H1 (cell line): ENCODE measurements around the gene CDC5L. TPM values are rescaled to one million over a fixed set of nuclear protein-coding genes. Genes with fewer than 3 reads are reported as not detected.

Experiments used
- CTCF ChIA-PET: fragments of 300-600 bp; sonication (Branson Sonifier 250); formaldehyde crosslinking; loops from one replicate; lab custom pipeline; 2021; ENCODE audit not compliant: partially characterized antibody; lab: Charles Lee
- POLR2A ChIA-PET: fragments of 300-600 bp; sonication (Branson Sonifier 250); formaldehyde crosslinking; loops from one replicate; lab custom pipeline; 2021; ENCODE audit warnings: inconsistent platforms; ENCODE audit not compliant: partially characterized antibody; lab: Charles Lee
- DNase-seq, 2 experiments: peaks; one replicate each; pipeline versions ENCODE4 v3.0.0 to v3.0.0-alpha.2; 2010 to 2022; ENCODE audit warnings: low spot score in 2 of 2, low read depth in 1 of 2, mixed read lengths in 1 of 2
- FAIRE-seq: peaks from 2 replicates; lab custom pipeline; 2011; peaks lifted over from hg19 to GRCh38; lab: Jason Lieb, UNC
- H2AFZ ChIP-seq: 2 replicates; pipeline ENCODE4 v1.8.1; 2012; ENCODE audit warnings: low read length, inconsistent platforms
- H2AK5ac ChIP-seq: 2 replicates; pipeline ENCODE4 v1.6.1; 2013; ENCODE audit warnings: low read depth, low read length
- H2BK120ac ChIP-seq: replicated peaks from 2 replicates; pipeline ENCODE3; 2013; ENCODE audit warnings: low read depth, low read length, inconsistent platforms
- H2BK12ac ChIP-seq: 2 replicates; pipeline ENCODE4 v1.6.1; 2013; ENCODE audit warnings: low read depth, low read length
- H2BK15ac ChIP-seq: 2 replicates; pipeline ENCODE4 v1.6.1; 2013; ENCODE audit warnings: low read length
- H2BK20ac ChIP-seq: 2 replicates; pipeline ENCODE4 v1.6.1; 2013; ENCODE audit warnings: low read length
- H2BK5ac ChIP-seq: 2 replicates; pipeline ENCODE4 v1.6.1; 2013; ENCODE audit warnings: low read depth, low read length
- H3K14ac ChIP-seq: 2 replicates; pipeline ENCODE4 v1.6.1; 2013; ENCODE audit warnings: inconsistent platforms; ENCODE audit not compliant: insufficient read length
- H3K18ac ChIP-seq: 2 replicates; pipeline ENCODE4 v1.6.1; 2013; ENCODE audit warnings: low read length; ENCODE audit errors: extremely low read depth
- H3K23ac ChIP-seq: 2 replicates; pipeline ENCODE4 v1.6.1; 2013; ENCODE audit warnings: inconsistent platforms; ENCODE audit not compliant: insufficient read length
- H3K23me2 ChIP-seq: 2 replicates; pipeline ENCODE4 v1.6.1; 2013; ENCODE audit warnings: low read depth, low read length
- H3K27ac ChIP-seq: 2 replicates; pipeline ENCODE4 v1.6.1; 2011; ENCODE audit warnings: low read depth, low read length, inconsistent platforms
- H3K27me3 ChIP-seq, 4 experiments: replicated peaks in 1 of 4; 1 replicate in 1 of 4; 2 replicates in 3 of 4; pipeline versions ENCODE4 v1.6.1 to v1.8.1; 2011 to 2013; ENCODE audit warnings: low read length in 3 of 4, mild to moderate bottlenecking in 3 of 4, inconsistent platforms in 2 of 4, mixed read lengths in 2 of 4, moderate library complexity in 1 of 4; ENCODE audit not compliant: control insufficient read depth in 3 of 4, insufficient read depth in 3 of 4; ENCODE audit errors: extremely low read depth in 1 of 4
- H3K36me3 ChIP-seq, 4 experiments: 2 replicates each; pipeline versions ENCODE4 v1.6.1 to v1.8.1; 2011 to 2013; ENCODE audit warnings: mild to moderate bottlenecking in 4 of 4, low read length in 3 of 4, moderate library complexity in 2 of 4, control low read depth in 1 of 4, inconsistent platforms in 1 of 4; ENCODE audit not compliant: insufficient read depth in 4 of 4, control insufficient read depth in 2 of 4
- H3K4ac ChIP-seq: replicated peaks from 2 replicates; pipeline ENCODE3; 2013; ENCODE audit warnings: low read length, low read depth, mixed read lengths, inconsistent platforms; ENCODE audit not compliant: insufficient read length
- H3K4me1 ChIP-seq, 4 experiments: replicated peaks in 1 of 4; 1 replicate in 1 of 4; 2 replicates in 3 of 4; pipeline versions ENCODE4 v1.6.1 to v1.8.1; 2011 to 2013; ENCODE audit warnings: low read length in 3 of 4, inconsistent platforms in 2 of 4, mixed read lengths in 1 of 4; ENCODE audit not compliant: insufficient read depth in 4 of 4, control insufficient read depth in 3 of 4
- H3K4me2 ChIP-seq, 2 experiments: 2 replicates each; pipeline versions ENCODE4 v1.6.1 to v1.8.1; 2011 to 2013; ENCODE audit warnings: low read depth in 2 of 2, low read length in 2 of 2, control low read depth in 1 of 2, inconsistent platforms in 1 of 2, mild to moderate bottlenecking in 1 of 2; ENCODE audit not compliant: insufficient read depth in 1 of 2
- H3K4me3 ChIP-seq, 4 experiments: fragments of 200-600, 300-600 bp in 1 of 4; sonication (generic), shearing (Covaris generic), sonication (Bioruptor Twin) in 1 of 4; 2 replicates each; pipeline versions ENCODE4 v1.5.1 to v1.8.1; 2011 to 2016; ENCODE audit warnings: low read length in 4 of 4, low read depth in 3 of 4, control low read depth in 2 of 4, inconsistent platforms in 2 of 4, mild to moderate bottlenecking in 2 of 4, mixed read lengths in 1 of 4, moderate library complexity in 1 of 4; ENCODE audit not compliant: insufficient read depth in 2 of 4; ENCODE audit errors: extremely low read depth in 1 of 4
- H3K56ac ChIP-seq: replicated peaks from 2 replicates; pipeline ENCODE3; 2013; ENCODE audit warnings: low read depth, mild to moderate bottlenecking, mixed read lengths, low read length, inconsistent platforms; ENCODE audit not compliant: insufficient read length
- H3K79me1 ChIP-seq: 2 replicates; pipeline ENCODE4 v1.6.1; 2013; ENCODE audit warnings: low read depth, low read length, control low read depth
- H3K79me2 ChIP-seq, 2 experiments: 2 replicates each; pipeline versions ENCODE4 v1.6.1 to v1.8.1; 2012 to 2013; ENCODE audit warnings: low read length in 2 of 2, mild to moderate bottlenecking in 2 of 2, inconsistent platforms in 1 of 2; ENCODE audit not compliant: insufficient read depth in 2 of 2, control insufficient read depth in 1 of 2
- H3K9ac ChIP-seq, 4 experiments: replicated peaks in 1 of 4; 1 replicate in 1 of 4; 2 replicates in 3 of 4; pipeline versions ENCODE4 v1.6.1 to v1.8.1; 2011 to 2013; ENCODE audit warnings: low read depth in 3 of 4, low read length in 3 of 4, control low read depth in 2 of 4, mild to moderate bottlenecking in 2 of 4, moderate library complexity in 2 of 4, inconsistent platforms in 1 of 4; ENCODE audit errors: extremely low read depth in 1 of 4
- H3K9me3 ChIP-seq, 2 experiments: 2 replicates each; pipeline versions ENCODE4 v1.6.1 to v1.8.1; 2012 to 2013; ENCODE audit warnings: mild to moderate bottlenecking in 2 of 2, moderate library complexity in 2 of 2, control low read depth in 1 of 2, inconsistent platforms in 1 of 2, low read depth in 1 of 2, low read length in 1 of 2, mixed read lengths in 1 of 2; ENCODE audit not compliant: insufficient read depth in 2 of 2
- H4K20me1 ChIP-seq, 2 experiments: replicated peaks in 1 of 2; 2 replicates each; pipeline versions ENCODE3 to v1.8.1; 2011 to 2013; ENCODE audit warnings: inconsistent platforms in 2 of 2, low read length in 2 of 2, mild to moderate bottlenecking in 1 of 2; ENCODE audit not compliant: insufficient read depth in 2 of 2, control insufficient read depth in 1 of 2
- H4K5ac ChIP-seq: 2 replicates; pipeline ENCODE4 v1.6.1; 2013; ENCODE audit warnings: low read length, low read depth, mixed read lengths, inconsistent platforms; ENCODE audit not compliant: insufficient read length
- H4K8ac ChIP-seq: 2 replicates; pipeline ENCODE4 v1.8.0; 2013; ENCODE audit warnings: mild to moderate bottlenecking, moderate library complexity, low read length, inconsistent platforms; ENCODE audit not compliant: insufficient read depth; ENCODE audit errors: extremely low read depth
- H4K91ac ChIP-seq: replicated peaks from 2 replicates; pipeline ENCODE3; 2013; ENCODE audit warnings: low read length, mixed read lengths, inconsistent platforms; ENCODE audit not compliant: insufficient read length
- ASH2L ChIP-seq: fragments of 200-600, 300-600 bp; sonication (generic); IDR thresholded peaks from one replicate; pipeline ENCODE4 v1.7.1; 2017; ENCODE audit warnings: low read length
- BACH1 ChIP-seq: IDR thresholded peaks from 2 replicates; pipeline ENCODE4 v1.6.1; 2012; ENCODE audit warnings: low read length, improper control_type of control experiment
- CEBPB ChIP-seq: IDR thresholded peaks from 2 replicates; pipeline ENCODE4 v1.6.1; 2012; ENCODE audit warnings: low read depth, low read length
- CHD1 ChIP-seq: IDR thresholded peaks from 2 replicates; pipeline ENCODE4 v1.6.1; 2012; ENCODE audit warnings: low read depth, low read length, improper control_type of control experiment
- CREB1 ChIP-seq: IDR thresholded peaks from 2 replicates; pipeline ENCODE4 v1.6.1; 2012; ENCODE audit warnings: inconsistent platforms
- EGR1 ChIP-seq: IDR thresholded peaks from 2 replicates; pipeline ENCODE4 v1.6.1; 2011; ENCODE audit warnings: low read depth, low read length, borderline replicate concordance
- MAX ChIP-seq: IDR thresholded peaks from 2 replicates; pipeline ENCODE4 v1.6.1; 2012; ENCODE audit warnings: inconsistent platforms
- RAD21 ChIP-seq, 2 experiments: IDR thresholded peaks in 1 of 2; conservative IDR thresholded peaks in 1 of 2; 2 replicates each; pipeline ENCODE4 v1.6.1; 2011; ENCODE audit warnings: low read depth in 2 of 2, low read length in 2 of 2, improper control_type of control experiment in 1 of 2, inconsistent platforms in 1 of 2, mild to moderate bottlenecking in 1 of 2, moderate library complexity in 1 of 2
- RNF2 ChIP-seq: fragments of 200-900, 300-1000 bp; sonication (generic); IDR thresholded peaks from 2 replicates; pipeline ENCODE4 v1.7.1; 2016; ENCODE audit warnings: borderline replicate concordance, low read depth, mild to moderate bottlenecking, antibody characterized with exemption, low read length; ENCODE audit not compliant: poor library complexity, severe bottlenecking; ENCODE audit errors: missing control alignments
- SIN3A ChIP-seq, 2 experiments: IDR thresholded peaks in 1 of 2; conservative IDR thresholded peaks in 1 of 2; 2 replicates each; pipeline ENCODE4 v1.6.1; 2011 to 2012; ENCODE audit warnings: low read length in 2 of 2, improper control_type of control experiment in 1 of 2, low read depth in 1 of 2, mild to moderate bottlenecking in 1 of 2
- SIRT6 ChIP-seq: IDR thresholded peaks from one replicate; pipeline ENCODE4 v1.7.1; 2012; ENCODE audit warnings: low read length, inconsistent platforms
- WGBS, 2 experiments: shearing (Covaris generic) in 1 of 2; methylation state at CpG; one replicate each; pipeline versions ENCODE4 v1.1.6 to v1.1.7; 2013 to 2015; ENCODE audit warnings: low lambda C conversion rate in 2 of 2, mixed read lengths in 2 of 2, inconsistent platforms in 1 of 2, low coverage in 1 of 2, missing lambda C conversion rate in 1 of 2; ENCODE audit not compliant: insufficient replicate concordance in 2 of 2, insufficient coverage in 1 of 2, insufficient read length in 1 of 2; ENCODE audit errors: extremely low coverage in 1 of 2, missing lambda C conversion rate in 1 of 2; 5-methylcytosine and 5-hydroxymethylcytosine counted together
- polyA plus RNA-seq, 7 experiments: library from polyadenylated mRNA; depleted of rRNA in 3 of 7; stranded (reverse) in 5 of 7; unstranded in 2 of 7; fragments of >200 nt in 5 of 7; fragments of 200-250 nt in 2 of 7; gene quantifications; 1 replicate in 5 of 7; 2 replicates in 1 of 7; 4 replicates in 1 of 7; pipeline versions ENCODE4 v1.2.1 to v1.2.3, GENCODE V29; 2011 to 2013; ENCODE audit warnings: missing spikeins in 2 of 7, mixed read lengths in 2 of 7
- total RNA-seq: library from RNA; stranded (reverse); fragmentation: NEBNext Ultra II Directional; extraction: Animal tissue kit (Norgen Biotek cat#: 25700); gene quantifications from 2 replicates; pipeline ENCODE4 v1.2.1, GENCODE V29; 2021

CDC5L gene
- total and polyA plus RNA-seq, 2 of the 8 experiments (the other 6 are each of a cell fraction or from before 2014, with no cell fraction given), result 8.4 to 32.8 TPM

- peaks cover 0 to 4% (median 3%) of the 10 kb centered on the region in 4 experiments; a peak in 6 of 7 replicates for H3K4me1 ChIP-seq
- no peak overlapping the region for H3K23ac ChIP-seq
- no peak overlapping the region for H2BK5ac ChIP-seq
- peak overlapping the region; percentile 82; the same call in 1 of the 2 replicates for H3K18ac ChIP-seq
- no peaks in the 10 kb centered on the region for H3K79me1 ChIP-seq
- peak overlapping the region; percentile 35; the same call in 1 of the 2 replicates for H2BK20ac ChIP-seq
- no peak overlapping the region for H2AK5ac ChIP-seq
- no peak overlapping the region for H4K91ac ChIP-seq
- no peaks in the 10 kb centered on the region for H3K23me2 ChIP-seq
- no peak overlapping the region for H2BK15ac ChIP-seq
- no peak overlapping the region for H3K4me3 ChIP-seq
- DNase-seq (no peak), FAIRE-seq (no peak)
- H3K14ac ChIP-seq, result no peak overlapping the region
- H3K36me3 ChIP-seq, result no peaks in the 10 kb centered on the region
- WGBS, 2 experiments, result 78% methylated on average over 12 of the region's 12 CpGs; no CpG with 5 or more reads in 1 of the 2 experiments
- ChIA-PET POLR2A (no interaction called here), CTCF (interaction anchor here (0.6 to 4.2 kb wide), 24 partner anchors 8 to 1228 kb away, joined by 3 to 51 read pairs (median 4); no protein-coding TSS in a partner anchor)
- no peak overlapping the region for H2BK120ac ChIP-seq
- no peaks in the 10 kb centered on the region for H4K20me1 ChIP-seq
- no peak overlapping the region for H3K56ac ChIP-seq
- H2BK12ac ChIP-seq, result no peak overlapping the region
- no peaks in the 10 kb centered on the region; a peak in 1 of 7 replicates for H3K27me3 ChIP-seq
- peak overlapping the region; percentile 28; the same call in 1 of the 2 replicates for H2AFZ ChIP-seq
- no peak overlapping the region for H4K5ac ChIP-seq
- no peak overlapping the region for H3K9ac ChIP-seq
- H4K8ac ChIP-seq, result no peak overlapping the region; the same call in 1 of the 2 replicates
- H3K4me2 ChIP-seq, result no peak overlapping the region
- H3K9me3 ChIP-seq, result no peaks in the 10 kb centered on the region
- no peak overlapping the region for H3K27ac ChIP-seq
- no peak overlapping the region for H3K4ac ChIP-seq
- no peaks in the 10 kb centered on the region for H3K79me2 ChIP-seq
- TF ChIP-seq ASH2L (no peak), CHD1 (no peak), RAD21 (IDR thresholded peaks at IDR 0.05 in 1 of 2, conservative IDR thresholded peaks at IDR 0.05 in 1 of 2; ENCODE audit: low read depth in 2 of 2, low read length in 2 of 2) (peak; percentile 20 to 45; a peak in 2 of 4 replicates), CREB1 (no peak), BACH1 (no peak), MAX (no peak), RNF2 (no peak), CEBPB (no peak), EGR1 (no peak), SIN3A (conservative IDR thresholded peaks at IDR 0.05 in 1 of 2, IDR thresholded peaks at IDR 0.05 in 1 of 2; ENCODE audit: low read depth in 1 of 2, low read length in 2 of 2) (no peak), SIRT6 (no peak)
Observed at GRCh38 chr6:44485601-44486401, 98.3 kb downstream of the CDC5L start.
